IPS DF 6.9 (cell line): Measurements from ENCODE around the gene DZANK1.
"Not testable (repeated sequence)": the region's sequence is repeated elsewhere in the genome, so short reads cannot be mapped to it uniquely, and the experiment has no call there.

Experiments used
- DNase-seq: peaks from one replicate; pipeline ENCODE4 v3.0.0-alpha.2; 2013; ENCODE audit warnings: low read depth, low spot score
- H3K27ac ChIP-seq: one replicate; pipeline ENCODE4 v1.5.1; 2013; ENCODE audit warnings: low read length, control low read depth
- H3K27me3 ChIP-seq: 2 replicates; pipeline ENCODE4 v1.6.1; 2013; ENCODE audit warnings: mild to moderate bottlenecking, low read length; ENCODE audit not compliant: control insufficient read depth, insufficient read depth
- H3K36me3 ChIP-seq: 2 replicates; pipeline ENCODE4 v1.6.1; 2013; ENCODE audit warnings: low read length; ENCODE audit not compliant: control insufficient read depth, insufficient read depth
- H3K4me1 ChIP-seq: 2 replicates; pipeline ENCODE4 v1.6.1; 2013; ENCODE audit warnings: low read length; ENCODE audit not compliant: control insufficient read depth, insufficient read depth
- H3K4me3 ChIP-seq: 2 replicates; pipeline ENCODE4 v1.5.1; 2013; ENCODE audit warnings: mild to moderate bottlenecking, low read length
- H3K9me3 ChIP-seq: 2 replicates; pipeline ENCODE4 v1.6.1; 2013; ENCODE audit warnings: low read length, inconsistent platforms; ENCODE audit not compliant: control insufficient read depth, insufficient read depth
- WGBS: extraction: QIAGEN DNeasy Blood & Tissue Kit; methylation state at CpG from one replicate; pipeline ENCODE4 v1.1.7; 2013; ENCODE audit warnings: mixed read lengths, missing lambda C conversion rate; ENCODE audit not compliant: insufficient read length, insufficient coverage; 5-methylcytosine and 5-hydroxymethylcytosine counted together

Gene DZANK1

DNA sequence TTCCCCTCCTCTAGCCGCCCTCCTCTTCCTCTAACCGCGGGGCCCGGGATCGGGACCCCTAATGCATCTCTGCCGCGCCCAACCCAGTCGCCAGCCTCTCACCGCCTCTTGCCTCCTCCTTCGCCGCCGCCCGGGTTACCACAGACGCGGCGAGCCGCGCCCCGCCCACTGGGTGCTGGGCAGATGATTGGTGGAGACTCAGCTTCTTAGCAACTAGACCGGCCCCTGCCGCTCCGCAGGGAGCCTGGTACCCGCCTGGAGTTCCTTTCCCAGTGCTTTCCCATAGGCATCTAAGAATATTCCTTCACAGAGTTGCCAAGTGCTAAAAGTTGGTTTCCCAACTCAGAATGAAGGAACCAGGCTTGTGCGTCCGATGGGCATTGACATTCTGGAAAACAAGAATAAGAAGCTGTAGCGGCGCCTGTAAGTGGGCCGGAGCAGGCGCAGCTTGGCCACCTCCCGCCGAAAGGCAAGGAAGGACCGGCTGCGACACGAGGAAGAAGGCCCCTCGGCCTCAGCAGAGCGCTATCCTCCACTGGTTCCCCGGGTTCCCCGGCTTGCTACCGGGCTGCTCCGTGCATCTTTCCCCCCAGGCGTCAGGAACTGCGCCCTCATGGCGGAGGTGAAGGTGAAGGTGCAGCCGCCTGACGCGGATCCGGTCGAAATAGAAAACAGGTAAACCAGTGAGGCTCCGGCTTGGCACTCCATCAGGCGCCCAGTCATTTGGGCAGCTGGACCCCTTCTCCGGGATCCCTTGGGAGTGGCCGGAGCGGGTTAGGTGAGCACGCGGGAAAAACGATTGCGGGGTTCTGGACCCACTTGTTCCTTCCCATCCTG, at the start of gene DZANK1, which contains the start of gene POLR3F:
DZANK1 (minus strand) TSS at position 137 of the 837 bp plus-strand sequence. CDS start 1,672 bp downstream, outside the sequence.
POLR3F (plus strand) TSS at position 497 of the 837 bp plus-strand sequence; CDS start at position 614, 117 bp downstream.
- Histone ChIP-seq H3K4me3 (peak within 1 kb of the TSS; percentile 74), H3K36me3 (no peaks in the 10 kb centered on the region), H3K9me3 (no peaks in the 10 kb centered on the region), H3K4me1 (no peaks in the 10 kb centered on the region), H3K27ac (no peak within 1 kb of the TSS), H3K27me3 (no peaks in the 10 kb centered on the region)
- no CpG with 5 or more reads among the region's 57 CpGs for WGBS
- peak; percentile 93 for DNase-seq

DNA sequence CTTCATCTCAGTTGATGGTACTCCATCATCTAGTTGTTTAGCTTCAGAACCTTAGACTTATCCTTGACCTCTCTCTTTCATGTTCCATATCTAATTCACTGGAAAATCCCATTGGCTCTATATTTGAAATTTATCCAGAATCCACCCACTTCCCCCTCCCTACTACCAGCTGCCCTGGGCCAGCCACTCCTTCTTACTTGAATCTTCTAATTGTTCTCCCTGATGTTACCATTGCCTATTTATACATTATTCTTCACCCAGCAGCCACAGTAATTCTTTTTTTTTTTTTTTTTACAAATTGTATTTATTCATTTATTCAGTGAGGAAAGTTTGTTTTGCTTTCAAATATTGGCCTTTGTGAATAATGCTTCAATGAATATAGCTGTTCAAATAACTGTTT, 49.1 kb upstream of the DZANK1 start:
- Histone ChIP-seq H3K4me3 (no peak overlapping the region), H3K27me3 (no peaks in the 10 kb centered on the region), H3K4me1 (no peaks in the 10 kb centered on the region), H3K9me3 (no peaks in the 10 kb centered on the region), H3K36me3 (peaks cover 9% of the 10 kb centered on the region; the same call in 1 of the 2 replicates), H3K27ac (no peak overlapping the region)
- DNase-seq = no peak

DNA sequence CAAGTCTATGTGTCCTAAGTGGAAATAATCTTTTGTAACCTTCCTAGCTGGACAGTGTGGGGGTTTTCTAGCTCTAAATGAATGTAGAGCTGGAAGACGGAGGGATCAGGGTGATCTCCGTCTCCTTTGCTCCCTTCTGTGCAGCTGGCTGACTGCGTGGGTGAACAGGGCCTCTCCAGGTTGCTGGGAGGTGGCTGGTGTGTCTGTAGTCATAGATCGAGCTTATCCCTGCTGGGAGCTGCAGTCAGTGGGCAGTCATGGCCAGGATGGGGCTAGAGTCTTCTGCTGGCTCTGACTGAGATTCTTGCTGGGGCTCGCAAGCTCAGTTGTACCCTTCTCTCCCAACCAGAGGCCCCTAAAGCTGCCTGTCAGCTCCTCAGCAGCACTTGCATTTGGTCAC, 47.3 kb upstream of the DZANK1 start:
- H3K4me3 ChIP-seq = no peak overlapping the region
- H3K9me3 ChIP-seq = no peaks in the 10 kb centered on the region
- WGBS = no CpG with 5 or more reads among the region's 5 CpGs
- no peak overlapping the region for H3K27ac ChIP-seq
- DNase-seq = no peak
- H3K4me1 ChIP-seq = no peaks in the 10 kb centered on the region
- H3K36me3 ChIP-seq = peaks cover 9% of the 10 kb centered on the region; the same call in 1 of the 2 replicates
- H3K27me3 ChIP-seq = no peaks in the 10 kb centered on the region

DNA sequence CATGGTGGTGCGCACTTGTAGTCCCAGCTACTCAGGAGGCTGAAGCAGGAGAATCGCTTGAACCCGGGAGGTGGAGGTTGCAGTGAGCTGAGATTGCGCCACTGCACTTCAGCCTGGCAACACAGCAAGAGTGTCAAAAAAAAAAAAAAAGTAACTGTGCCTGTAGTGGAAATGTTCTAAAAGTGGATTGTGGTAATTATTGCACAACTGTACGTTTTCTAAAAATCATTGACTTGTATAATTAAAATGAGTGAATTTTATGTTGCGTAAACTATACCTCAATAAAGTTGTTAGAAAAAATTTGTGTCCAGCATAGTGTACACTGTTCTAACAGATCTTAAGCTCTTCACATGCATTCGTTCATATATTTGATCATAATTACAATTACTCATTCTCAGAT, 46.4 kb upstream of the DZANK1 start:
- 100% methylated on average over 1 of the region's 7 CpGs for WGBS
- no peak for DNase-seq
- Histone ChIP-seq H3K9me3 (no peaks in the 10 kb centered on the region), H3K27me3 (no peaks in the 10 kb centered on the region), H3K27ac (no peak overlapping the region), H3K4me1 (no peaks in the 10 kb centered on the region), H3K4me3 (no peak overlapping the region), H3K36me3 (peaks cover 9% of the 10 kb centered on the region; the same call in 1 of the 2 replicates)

GRCh38 chr20:18511571-18511970, 44.7 kb upstream of the DZANK1 start:
- H3K36me3 ChIP-seq = peaks cover 9% of the 10 kb centered on the region; the same call in 1 of the 2 replicates
- DNase-seq = no peak
- WGBS = no CpG with 5 or more reads among the region's 1 CpG

DNA sequence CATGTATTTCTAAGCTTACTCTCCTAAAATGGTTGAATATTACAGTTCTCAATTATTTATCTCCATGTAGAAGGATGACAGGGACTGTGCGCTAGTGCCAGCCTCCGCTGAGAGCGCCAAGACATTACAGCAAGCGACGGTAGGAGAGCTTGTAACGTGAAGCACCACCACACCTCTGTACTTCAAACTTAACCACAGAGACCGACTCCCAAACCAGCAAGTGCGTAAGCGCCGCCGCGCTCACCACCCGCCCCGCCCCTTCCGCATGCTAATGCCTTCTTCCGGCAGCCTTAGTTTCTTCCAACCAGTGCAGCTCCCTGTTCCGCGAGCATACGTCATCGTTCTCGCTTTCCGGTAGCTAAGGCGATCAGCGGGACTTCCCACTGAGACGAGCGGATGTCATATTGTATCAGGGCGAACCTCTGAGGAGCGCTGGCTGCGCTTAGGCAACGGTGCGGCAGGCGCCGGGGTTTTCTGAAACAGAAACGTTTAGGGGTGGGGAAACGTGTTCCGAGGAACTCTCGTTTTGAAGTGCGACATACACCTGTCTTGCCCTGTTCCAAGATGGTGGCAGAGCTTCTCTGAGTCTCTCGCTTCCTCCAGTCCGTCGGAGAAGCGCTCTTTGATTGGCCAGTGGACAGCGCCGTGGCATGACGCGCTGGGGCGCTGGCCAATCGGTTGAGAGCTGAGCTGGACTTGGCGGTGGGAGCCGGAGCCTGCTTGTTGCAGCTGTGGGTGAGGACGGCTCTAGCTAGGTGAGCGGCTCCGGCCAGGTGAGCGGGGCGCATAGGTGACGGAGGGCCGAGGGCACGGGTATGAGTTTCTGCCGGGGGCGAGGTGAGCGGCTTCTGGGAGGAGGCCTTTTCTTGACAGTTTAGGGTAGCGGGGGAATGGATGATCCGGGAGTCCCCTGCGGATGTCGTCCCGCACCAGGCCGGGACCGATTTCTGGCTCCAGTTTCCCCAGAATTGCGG, 40.7 kb upstream of the DZANK1 start, which contains the start of gene SEC23B:
SEC23B (plus strand) TSS at position 723 of the 974 bp plus-strand sequence. CDS start 2,896 bp downstream, outside the sequence.
- no CpG with 5 or more reads among the region's 69 CpGs for WGBS
- Histone ChIP-seq H3K27me3 (no peaks in the 10 kb centered on the region), H3K9me3 (no peaks in the 10 kb centered on the region), H3K27ac (no peak within 1 kb of the TSS), H3K4me1 (0 out of 2 replicates have a peak, but pooled peaks cover 1% of the 10 kb centered on the region), H3K36me3 (no peaks in the 10 kb centered on the region), H3K4me3 (peak within 1 kb of the TSS; percentile 59)
- DNase-seq = peak; percentile 96

More at GRCh38 chr20:18511571-18511970, 44.7 kb upstream of the DZANK1 start:
- no peaks in the 10 kb centered on the region for H3K9me3 ChIP-seq
- no peak overlapping the region for H3K27ac ChIP-seq
- H3K4me3 ChIP-seq = no peak overlapping the region
- H3K4me1 ChIP-seq = 0 out of 2 replicates have a peak, but pooled peaks cover 1% of the 10 kb centered on the region
- H3K27me3 ChIP-seq = no peaks in the 10 kb centered on the region

DNA sequence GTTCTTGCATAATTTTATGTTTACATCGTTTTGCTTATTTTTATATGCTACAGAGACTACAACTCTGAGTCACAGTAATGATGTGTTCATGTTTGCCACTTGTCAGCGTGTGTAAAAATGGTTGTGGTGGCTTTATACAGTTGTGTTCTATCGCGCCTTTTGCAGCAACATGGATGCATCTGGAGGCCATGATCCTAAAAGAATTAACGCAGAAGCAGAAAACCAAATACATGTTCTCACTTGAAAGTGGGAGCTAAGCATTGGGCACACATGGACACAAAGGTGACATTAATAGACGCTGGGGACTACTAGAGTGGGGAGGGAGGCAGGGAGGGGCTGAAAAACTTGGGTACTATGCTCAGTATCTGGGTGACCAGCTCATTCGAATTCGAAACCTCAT, 39.9 kb upstream of the DZANK1 start:
- Histone ChIP-seq H3K9me3 (no peaks in the 10 kb centered on the region), H3K4me1 (0 out of 2 replicates have a peak, but pooled peaks cover 1% of the 10 kb centered on the region), H3K36me3 (no peaks in the 10 kb centered on the region), H3K4me3 (peak overlapping the region; percentile 59; the same call in 1 of the 2 replicates), H3K27ac (no peak overlapping the region), H3K27me3 (no peaks in the 10 kb centered on the region)
- DNase-seq = no peak
- no CpG with 5 or more reads among the region's 8 CpGs for WGBS

DNA sequence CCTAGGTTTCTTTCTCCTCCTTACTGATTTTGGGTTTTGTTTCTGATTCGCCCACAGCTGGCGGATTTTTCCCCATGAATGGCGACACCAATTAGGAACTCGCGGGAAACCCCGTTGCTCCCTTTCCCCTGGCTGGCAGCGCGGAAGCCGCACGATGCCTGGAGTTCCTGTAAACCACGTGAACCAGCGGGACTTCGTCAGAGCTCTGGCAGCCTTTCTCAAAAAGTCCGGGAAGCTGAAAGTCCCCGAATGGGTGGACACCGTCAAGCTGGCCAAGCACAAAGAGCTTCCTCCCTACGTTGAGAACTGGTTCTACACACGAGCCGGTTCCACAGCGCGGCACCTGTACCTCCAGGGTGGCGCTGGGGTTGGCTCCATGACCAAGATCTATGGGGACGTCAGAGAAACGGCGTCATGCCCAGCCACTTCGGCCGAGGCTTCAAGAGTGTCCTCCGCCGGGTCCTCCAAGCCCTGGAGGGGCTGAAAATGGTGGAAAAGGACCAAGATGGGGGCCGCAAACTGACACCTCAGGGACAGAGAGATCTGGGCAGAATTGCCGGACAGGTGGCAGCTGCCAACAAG, 37.7 kb upstream of the DZANK1 start:
- no peaks in the 10 kb centered on the region for H3K27me3 ChIP-seq
- 0 out of 2 replicates have a peak, but pooled peaks cover 1% of the 10 kb centered on the region for H3K4me1 ChIP-seq
- no CpG with 5 or more reads among the region's 31 CpGs for WGBS

DNA sequence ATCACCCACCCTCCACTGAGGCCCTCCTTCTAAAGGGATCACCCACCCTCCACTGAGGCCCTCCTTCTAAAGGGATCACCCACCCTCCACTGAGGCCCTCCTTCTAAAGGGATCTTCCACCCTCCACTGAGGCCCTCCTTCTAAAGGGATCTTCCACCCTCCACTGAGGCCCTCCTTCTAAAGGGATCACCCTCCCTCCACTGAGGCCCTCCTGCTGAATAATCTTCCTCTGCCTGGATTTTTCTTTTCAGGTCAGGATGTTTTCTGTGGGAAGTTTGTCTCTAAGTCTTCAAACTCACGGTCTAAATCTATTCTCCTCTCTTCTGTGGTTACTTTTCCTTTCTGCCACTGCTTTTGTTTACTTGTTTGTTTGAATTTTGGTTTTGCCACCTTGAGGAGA, 34.8 kb upstream of the DZANK1 start:
- WGBS = no CpG with 5 or more reads among the region's 1 CpG
- H3K9me3 ChIP-seq = not testable (repeated sequence)

More for the DNA sequence above, 37.7 kb upstream of the DZANK1 start:
- H3K9me3 ChIP-seq = no peaks in the 10 kb centered on the region
- no peak overlapping the region for H3K4me3 ChIP-seq
- no peaks in the 10 kb centered on the region for H3K36me3 ChIP-seq
- no peak overlapping the region for H3K27ac ChIP-seq
- no peak for DNase-seq

More for the DNA sequence above, 34.8 kb upstream of the DZANK1 start:
- not testable (repeated sequence) for H3K4me3 ChIP-seq, H3K4me1 ChIP-seq, H3K36me3 ChIP-seq, DNase-seq, H3K27ac ChIP-seq, H3K27me3 ChIP-seq
